ENCODE data around the gene COL24A1.

Gene COL24A1

GRCh38 chr1:86200901-86201300, 44.3 kb upstream of the COL24A1 start:
- H3K27me3 ChIP-seq (ENCODE audit: insufficient read depth, low read depth), result no peaks in the 10 kb centered on the region
- no peaks in the 10 kb centered on the region for H4K20me1 ChIP-seq (ENCODE audit: insufficient read depth)
- H3K4me2 ChIP-seq, result no peak overlapping the region
- H3K79me2 ChIP-seq (ENCODE audit: insufficient read depth, low read depth), result no peaks in the 10 kb centered on the region
- no peak overlapping the region for H3K27ac ChIP-seq
- H3K4me1 ChIP-seq (ENCODE audit: low read depth, poor library complexity, severe bottlenecking), result no peaks in the 10 kb centered on the region
- no peak overlapping the region for H3K4me3 ChIP-seq (IDR thresholded peaks at IDR 0.05; ENCODE audit: insufficient read depth, low read depth, low read length)
- no peak overlapping the region for H3K9ac ChIP-seq
- TF ChIP-seq CTCF (conservative IDR thresholded peaks at IDR 0.05; ENCODE audit: low read depth, low read length), result no peak
- H3K36me3 ChIP-seq (ENCODE audit: insufficient read depth), result no peaks in the 10 kb centered on the region
- H2AFZ ChIP-seq (ENCODE audit: low read depth), result no peak overlapping the region

GRCh38 chr1:86197206-86197855, 40.8 kb upstream of the COL24A1 start:
- Histone ChIP-seq H3K79me2 (ENCODE audit: insufficient read depth, low read depth) (no peaks in the 10 kb centered on the region), H3K27ac (no peak overlapping the region), H3K4me1 (ENCODE audit: low read depth, poor library complexity, severe bottlenecking) (no peaks in the 10 kb centered on the region), H4K20me1 (ENCODE audit: insufficient read depth) (no peaks in the 10 kb centered on the region), H3K4me3 (IDR thresholded peaks at IDR 0.05; ENCODE audit: insufficient read depth, low read depth, low read length) (no peak overlapping the region), H3K27me3 (ENCODE audit: insufficient read depth, low read depth) (no peaks in the 10 kb centered on the region), H3K9ac (no peak overlapping the region), H2AFZ (ENCODE audit: low read depth) (no peak overlapping the region), H3K36me3 (ENCODE audit: insufficient read depth) (no peaks in the 10 kb centered on the region), H3K4me2 (no peak overlapping the region)
- no peak for TF ChIP-seq CTCF (conservative IDR thresholded peaks at IDR 0.05; ENCODE audit: low read depth, low read length)

- H4K20me1 ChIP-seq (ENCODE audit: insufficient read depth), result no peaks in the 10 kb centered on the region
- no peaks in the 10 kb centered on the region for H3K4me1 ChIP-seq (ENCODE audit: low read depth, poor library complexity, severe bottlenecking)
- no peak overlapping the region for H3K27ac ChIP-seq
- H3K4me3 ChIP-seq (IDR thresholded peaks at IDR 0.05; ENCODE audit: insufficient read depth, low read depth, low read length), result no peak overlapping the region
- H3K36me3 ChIP-seq (ENCODE audit: insufficient read depth), result no peaks in the 10 kb centered on the region
- H3K27me3 ChIP-seq (ENCODE audit: insufficient read depth, low read depth), result no peaks in the 10 kb centered on the region
- H3K79me2 ChIP-seq (ENCODE audit: insufficient read depth, low read depth), result no peaks in the 10 kb centered on the region
- no peak overlapping the region for H3K9ac ChIP-seq
- no peak for TF ChIP-seq CTCF (conservative IDR thresholded peaks at IDR 0.05; ENCODE audit: low read depth, low read length)
- H2AFZ ChIP-seq (ENCODE audit: low read depth), result no peak overlapping the region
- H3K4me2 ChIP-seq, result no peak overlapping the region
Observed at GRCh38 chr1:86195281-86195680, 38.7 kb upstream of the COL24A1 start.

DNA sequence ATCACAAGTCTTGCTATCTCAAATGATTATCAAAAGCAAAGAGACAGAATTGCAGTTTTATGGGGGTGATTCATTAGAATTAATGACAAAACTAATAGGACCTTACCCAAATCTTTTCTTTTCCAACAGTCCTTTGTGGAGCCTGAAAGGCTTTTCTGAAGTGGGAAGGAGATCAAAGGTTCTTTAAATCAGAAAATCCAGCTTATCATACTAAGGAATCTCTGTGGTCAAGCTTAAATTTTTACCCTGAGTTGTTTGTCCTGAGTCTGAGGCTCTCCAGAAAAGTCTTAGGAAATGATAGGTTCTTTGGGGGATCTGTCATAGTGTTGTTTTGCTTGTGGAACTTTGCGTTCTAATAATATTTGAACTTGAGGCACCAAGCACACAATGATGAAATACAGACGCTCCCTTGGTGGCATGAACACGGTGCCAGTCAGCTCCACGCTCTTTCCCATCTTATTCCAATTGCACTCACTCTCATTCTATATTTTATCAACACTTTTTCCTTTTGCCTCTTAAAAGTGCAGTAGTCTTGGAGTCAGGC, 38.0 kb upstream of the COL24A1 start:
- no peaks in the 10 kb centered on the region for H3K4me1 ChIP-seq (ENCODE audit: low read depth, poor library complexity, severe bottlenecking)
- no peak overlapping the region for H2AFZ ChIP-seq (ENCODE audit: low read depth)
- H3K36me3 ChIP-seq (ENCODE audit: insufficient read depth), result no peaks in the 10 kb centered on the region
- H3K4me3 ChIP-seq (IDR thresholded peaks at IDR 0.05; ENCODE audit: insufficient read depth, low read depth, low read length), result no peak overlapping the region
- no peaks in the 10 kb centered on the region for H4K20me1 ChIP-seq (ENCODE audit: insufficient read depth)
- H3K27me3 ChIP-seq (ENCODE audit: insufficient read depth, low read depth), result no peaks in the 10 kb centered on the region
- H3K79me2 ChIP-seq (ENCODE audit: insufficient read depth, low read depth), result no peaks in the 10 kb centered on the region
- H3K27ac ChIP-seq, result no peak overlapping the region
- no peak for TF ChIP-seq CTCF (conservative IDR thresholded peaks at IDR 0.05; ENCODE audit: low read depth, low read length)
- H3K4me2 ChIP-seq, result no peak overlapping the region
- H3K9ac ChIP-seq, result no peak overlapping the region
